ENCODE measurements around the gene PPP1R37. TPM values are rescaled to one million over a fixed set of nuclear protein-coding genes. Genes with fewer than 3 reads are reported as not detected.

Gene PPP1R37
- total and polyA plus RNA-seq, 2 of the 8 experiments (the other 6 are each of a cell fraction or from before 2014, with no cell fraction given): 14.6 to 25.7 TPM

DNA sequence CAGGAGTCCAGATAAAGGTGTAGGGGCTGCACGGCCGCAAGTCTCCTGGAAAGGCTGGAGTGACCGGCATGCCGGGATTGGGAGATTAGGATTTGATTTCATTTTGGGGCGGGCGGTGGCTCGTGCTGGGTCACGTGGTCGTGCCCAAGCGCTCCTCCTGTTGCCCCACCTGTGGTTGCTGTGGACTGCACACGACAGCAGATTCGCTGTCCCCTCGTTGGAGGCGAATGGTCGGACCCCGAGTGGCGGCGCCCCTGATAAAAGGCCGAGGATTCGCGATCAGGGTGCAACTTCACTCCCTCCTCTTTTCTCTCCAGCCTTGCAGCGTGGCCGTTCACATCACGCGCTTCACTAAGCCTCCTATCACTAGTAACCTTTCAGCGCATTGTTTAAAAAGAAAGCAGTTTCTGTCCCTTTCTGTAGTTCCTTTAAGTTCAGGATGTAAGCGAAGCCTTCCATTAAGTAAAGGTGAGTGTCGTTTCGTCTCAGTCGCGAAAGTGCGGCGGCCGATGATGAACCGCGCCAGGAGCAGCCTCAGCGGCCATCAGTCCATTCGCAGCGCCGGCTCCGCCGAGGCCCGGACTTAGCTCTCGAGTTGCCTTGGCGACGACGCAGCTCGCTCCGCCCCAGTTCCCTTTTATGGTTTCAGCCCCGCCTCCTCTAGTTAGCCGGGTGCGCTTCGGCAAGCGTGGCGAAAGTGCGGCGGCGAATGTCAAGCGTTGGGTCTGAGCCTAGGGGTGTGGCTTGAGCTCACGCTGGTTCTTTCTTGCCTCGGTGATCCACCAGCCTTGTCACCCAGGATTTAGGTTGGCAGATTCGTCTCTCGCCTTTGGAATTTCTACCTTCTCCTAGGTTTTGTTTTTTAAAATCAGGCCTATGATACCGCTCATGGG lies 1.7 kb upstream of the PPP1R37 start:
- peaks cover 9 to 21% of the 10 kb centered on the region in 2 experiments for H4K20me1 ChIP-seq (replicated peaks in 1 of 2; ENCODE audit: control insufficient read depth in 1 of 2, insufficient read depth in 2 of 2, low read length in 2 of 2)
- peak overlapping the region; percentile 68 for H3K27ac ChIP-seq (ENCODE audit: low read depth, low read length)
- ChIA-PET POLR2A (ENCODE audit: partially characterized antibody) (interaction anchor here (1.0 to 6.1 kb wide), 30 partner anchors 11 to 216 kb away, joined by 3 to 230 read pairs (median 6); partner anchors contain the start of genes APOE, BLOC1S3, GEMIN7 and TRAPPC6A), CTCF (ENCODE audit: partially characterized antibody) (interaction anchor here (0.5 to 5.3 kb wide), 12 partner anchors 12 to 60 kb away, joined by 3 to 39 read pairs (median 4); partner anchors contain the start of gene GEMIN7)
- peaks cover 19% of the 10 kb centered on the region for H3K79me1 ChIP-seq (ENCODE audit: low read depth, low read length)
- H3K23ac ChIP-seq (ENCODE audit: insufficient read length): no peak overlapping the region
- H3K79me2 ChIP-seq (ENCODE audit: control insufficient read depth in 1 of 2, insufficient read depth in 2 of 2, low read length in 2 of 2): peaks cover 23 to 41% of the 10 kb centered on the region in 2 experiments
- no peak overlapping the region for H2BK20ac ChIP-seq (ENCODE audit: low read length)
- H2BK15ac ChIP-seq (ENCODE audit: low read length): no peak overlapping the region
- peak overlapping the region; percentile 94 to 98 for H3K4me2 ChIP-seq (ENCODE audit: insufficient read depth in 1 of 2, low read depth in 2 of 2, low read length in 2 of 2)
- peaks cover 4 to 17% (median 7%) of the 10 kb centered on the region in 4 experiments; a peak in 6 of 7 replicates for H3K4me1 ChIP-seq (replicated peaks in 1 of 4; ENCODE audit: control insufficient read depth in 3 of 4, insufficient read depth in 4 of 4, low read length in 3 of 4)
- H2AK5ac ChIP-seq (ENCODE audit: low read depth, low read length): 0 out of 2 replicates have a peak overlapping the region, but pooled peaks have one; percentile 46
- DNase-seq (ENCODE audit: low read depth in 1 of 2, low spot score in 2 of 2) (peak; percentile 97 to 99), FAIRE-seq (peak; percentile 88)
- 27% methylated on average over 64 of the region's 64 CpGs; no CpG with 5 or more reads in 1 of the 2 experiments for WGBS, 2 experiments (ENCODE audit: extremely low coverage in 1 of 2, insufficient coverage in 1 of 2, insufficient read length in 1 of 2, insufficient replicate concordance in 2 of 2, low coverage in 1 of 2, low lambda C conversion rate in 2 of 2, missing lambda C conversion rate in 1 of 2)
- peak overlapping the region; percentile 50 for H4K91ac ChIP-seq (replicated peaks; ENCODE audit: insufficient read length, low read length)
- peak overlapping the region; percentile 86 for H2BK5ac ChIP-seq (ENCODE audit: low read depth, low read length)
- H3K18ac ChIP-seq (ENCODE audit: extremely low read depth, low read length): peak overlapping the region; percentile 41; the same call in 1 of the 2 replicates
- peak overlapping the region; percentile 73 to 97 (median 86) for H3K4me3 ChIP-seq (ENCODE audit: extremely low read depth in 1 of 4, insufficient read depth in 2 of 4, low read depth in 3 of 4, low read length in 4 of 4)
- no peak overlapping the region for H2BK120ac ChIP-seq (replicated peaks; ENCODE audit: low read depth, low read length)
- H3K36me3 ChIP-seq (ENCODE audit: control insufficient read depth in 2 of 4, insufficient read depth in 4 of 4, low read length in 3 of 4): peaks cover 4 to 16% (median 5%) of the 10 kb centered on the region in 4 experiments; a peak in 5 of 8 replicates
- H3K9ac ChIP-seq (replicated peaks in 1 of 4; ENCODE audit: extremely low read depth in 1 of 4, low read depth in 3 of 4, low read length in 3 of 4): peak overlapping the region in 3 of 4 experiments; percentile 96 to 98 (median 97); a peak in 6 of 7 replicates
- H3K56ac ChIP-seq (replicated peaks; ENCODE audit: insufficient read length, low read depth, low read length): peak overlapping the region; percentile 59
- no peak overlapping the region for H2AFZ ChIP-seq (ENCODE audit: low read length)
- H3K14ac ChIP-seq (ENCODE audit: insufficient read length): no peak overlapping the region
- peak overlapping the region; percentile 27 for H4K5ac ChIP-seq (ENCODE audit: insufficient read length, low read depth, low read length)
- H3K9me3 ChIP-seq (ENCODE audit: insufficient read depth in 2 of 2, low read depth in 1 of 2, low read length in 1 of 2): no peaks in the 10 kb centered on the region
- H3K23me2 ChIP-seq (ENCODE audit: low read depth, low read length): peaks cover 16% of the 10 kb centered on the region
- H4K8ac ChIP-seq (ENCODE audit: extremely low read depth, insufficient read depth, low read length): no peak overlapping the region
- no peaks in the 10 kb centered on the region for H3K27me3 ChIP-seq (replicated peaks in 1 of 4; ENCODE audit: control insufficient read depth in 3 of 4, extremely low read depth in 1 of 4, insufficient read depth in 3 of 4, low read length in 3 of 4)
- no peak overlapping the region for H3K4ac ChIP-seq (replicated peaks; ENCODE audit: insufficient read length, low read depth, low read length)
- H2BK12ac ChIP-seq (ENCODE audit: low read depth, low read length): peak overlapping the region; percentile 87; the same call in 1 of the 2 replicates
- no peak for TF ChIP-seq CBX5 (IDR thresholded peaks at IDR 0.05; ENCODE audit: low read depth, low read length)
- TF ChIP-seq YY1 (IDR thresholded peaks at IDR 0.05; ENCODE audit: low read depth, low read length): peak; percentile 89
- no peak for TF ChIP-seq POU5F1 (IDR thresholded peaks at IDR 0.05; ENCODE audit: low read depth, low read length)
- no peak for TF ChIP-seq CEBPB (IDR thresholded peaks at IDR 0.05; ENCODE audit: low read depth, low read length)
- peak; percentile 51 for TF ChIP-seq TBP (IDR thresholded peaks at IDR 0.05; ENCODE audit: low read depth, low read length)
- no peak for TF ChIP-seq BACH1 (IDR thresholded peaks at IDR 0.05; ENCODE audit: low read length)
- peak; percentile 31; the same call in 1 of the 2 replicates for TF ChIP-seq RBBP5 (IDR thresholded peaks at IDR 0.05; ENCODE audit: borderline replicate concordance, low read depth, low read length)
- TF ChIP-seq SAP30 (IDR thresholded peaks at IDR 0.05; ENCODE audit: insufficient read depth, insufficient replicate concordance, low read length): no peak
- no peak for TF ChIP-seq GABPA (IDR thresholded peaks at IDR 0.05; ENCODE audit: borderline replicate concordance, insufficient read depth, low read length)
